ENCODE measurements around the gene RPAIN.
A peak's percentile ranks its signal among the peaks of the same experiment; 100 is the strongest.
"Not testable (repeated sequence)": the region's sequence is repeated elsewhere in the genome, so short reads cannot be mapped to it uniquely, and the experiment has no call there.

Gene RPAIN

GRCh38 chr17:5430413-5430999 is 10.5 kb downstream of the RPAIN start:
- no peak for DNase-seq

- not testable (repeated sequence) for DNase-seq
These were observed 11.3 kb downstream of the RPAIN start for GRCh38 chr17:5431234-5431633.

- no peak for DNase-seq
These were observed 12.1 kb downstream of the RPAIN start for GRCh38 chr17:5431949-5432556.

- DNase-seq: no peak
These were observed 15.0 kb downstream of the RPAIN start for GRCh38 chr17:5434984-5435383.

- not testable (repeated sequence) for DNase-seq
These were observed 15.9 kb downstream of the RPAIN start for GRCh38 chr17:5435781-5436315.

- no peak for DNase-seq
These were observed 17.8 kb downstream of the RPAIN start for GRCh38 chr17:5437721-5438317.

GRCh38 chr17:5438716-5439445 is 18.9 kb downstream of the RPAIN start, which contains the start of gene C1QBP:
C1QBP (minus strand) TSS chr17:5439155; CDS start chr17:5439073, 82 bp downstream.
- peak; percentile 68 for DNase-seq

- DNase-seq: no peak
These were observed 19.4 kb downstream of the RPAIN start for GRCh38 chr17:5439446-5439764.

GRCh38 chr17:5443728-5444127 is 23.7 kb downstream of the RPAIN start:
- DNase-seq: no peak

- no peak for DNase-seq
These were observed 24.2 kb downstream of the RPAIN start for GRCh38 chr17:5444209-5444608.

GRCh38 chr17:5446786-5447185 is 26.8 kb downstream of the RPAIN start:
- DNase-seq: no peak

GRCh38 chr17:5464717-5465507 is 44.9 kb downstream of the RPAIN start:
- DNase-seq: no peak

- no peak for DNase-seq
These were observed 46.3 kb downstream of the RPAIN start for GRCh38 chr17:5466295-5466694.

GRCh38 chr17:5467416-5467815 is 47.4 kb downstream of the RPAIN start:
- DNase-seq: no peak

- no peak for DNase-seq
These were observed 48.1 kb downstream of the RPAIN start for GRCh38 chr17:5468075-5468473.

GRCh38 chr17:5472511-5472910 is 52.5 kb downstream of the RPAIN start:
- DNase-seq: no peak

GRCh38 chr17:5473906-5474305 is 53.9 kb downstream of the RPAIN start:
- no peak for DNase-seq

- DNase-seq: no peak
These were observed 59.0 kb downstream of the RPAIN start for GRCh38 chr17:5478992-5479391.

GRCh38 chr17:5480962-5481361 is 61.0 kb downstream of the RPAIN start:
- no peak for DNase-seq

- no peak for DNase-seq
These were observed 61.5 kb downstream of the RPAIN start for GRCh38 chr17:5481451-5481850.
